GM19468 (cell line): ENCODE data around the gene GSTT2B.
"Not testable (repeated sequence)": the region's sequence is repeated elsewhere in the genome, so short reads cannot be mapped to it uniquely, and the experiment has no call there.

Experiments
- ATAC-seq: cut with Tn5 transposase; IDR thresholded peaks from one replicate; pipeline ENCODE4 v1.9.1; 2021; ENCODE audit warnings: mild to moderate bottlenecking, moderate library complexity, moderate number of reproducible peaks; ENCODE audit not compliant: unreplicated experiment; ENCODE audit errors: extremely low read depth

Gene GSTT2B

GRCh38 chr22:23908587-23909205 is 52.3 kb downstream of the GSTT2B start:
- ATAC-seq: no peak

GRCh38 chr22:23907423-23907822 is 53.6 kb downstream of the GSTT2B start:
- ATAC-seq: not testable (repeated sequence)
